NT2/D1 (cell line): ENCODE results near the gene POLR2L.

ENCODE experiments used
- SUZ12 ChIP-seq: IDR thresholded peaks from 2 replicates; pipeline ENCODE4 v1.6.1; 2011; ENCODE audit not compliant: insufficient read length, insufficient read depth; ENCODE audit errors: extremely low read depth
- YY1 ChIP-seq: IDR thresholded peaks from 2 replicates; pipeline ENCODE4 v1.6.1; 2011; ENCODE audit not compliant: insufficient read length, insufficient read depth
- ZNF274 ChIP-seq: IDR thresholded peaks from 2 replicates; pipeline ENCODE4 v1.6.1; 2011; ENCODE audit warnings: mild to moderate bottlenecking, low read depth, low read length

GRCh38 chr11:813456-814096, 28.8 kb downstream of the POLR2L start:
- TF ChIP-seq YY1 (no peak), ZNF274 (no peak), SUZ12 (no peak)
